ENCODE measurements around the gene DARS2.
A peak's percentile ranks its signal among the peaks of the same experiment; 100 is the strongest.
"Not testable (repeated sequence)": the region's sequence is repeated elsewhere in the genome, so short reads cannot be mapped to it uniquely, and the experiment has no call there.

Gene DARS2

GRCh38 chr1:173824315-173825081 lies at the start of gene DARS2, which contains the start of gene CENPL:
DARS2 (plus strand) TSS chr1:173824673; CDS start chr1:173825230, 557 bp downstream.
CENPL (minus strand) TSS chr1:173824883; CDS start chr1:173811299, 13,584 bp downstream.
- peak; percentile 91 for DNase-seq (ENCODE audit: low read depth, low spot score)
- peak within 1 kb of the TSS; percentile 91 for H3K27ac ChIP-seq

GRCh38 chr1:173775578-173776226 lies 48.8 kb upstream of the DARS2 start:
- no peak overlapping the region for H3K27ac ChIP-seq
- DNase-seq (ENCODE audit: low read depth, low spot score): no peak

GRCh38 chr1:173779936-173780335 lies 44.5 kb upstream of the DARS2 start:
- no peak overlapping the region for H3K27ac ChIP-seq
- no peak for DNase-seq (ENCODE audit: low read depth, low spot score)

- DNase-seq (ENCODE audit: low read depth, low spot score): no peak
Observed at GRCh38 chr1:173784997-173785396, 39.5 kb upstream of the DARS2 start.

GRCh38 chr1:173789841-173790240 lies 34.6 kb upstream of the DARS2 start:
- no peak for DNase-seq (ENCODE audit: low read depth, low spot score)
- H3K27ac ChIP-seq: no peak overlapping the region

More at GRCh38 chr1:173784997-173785396, 39.5 kb upstream of the DARS2 start:
- no peak overlapping the region for H3K27ac ChIP-seq

DNA sequence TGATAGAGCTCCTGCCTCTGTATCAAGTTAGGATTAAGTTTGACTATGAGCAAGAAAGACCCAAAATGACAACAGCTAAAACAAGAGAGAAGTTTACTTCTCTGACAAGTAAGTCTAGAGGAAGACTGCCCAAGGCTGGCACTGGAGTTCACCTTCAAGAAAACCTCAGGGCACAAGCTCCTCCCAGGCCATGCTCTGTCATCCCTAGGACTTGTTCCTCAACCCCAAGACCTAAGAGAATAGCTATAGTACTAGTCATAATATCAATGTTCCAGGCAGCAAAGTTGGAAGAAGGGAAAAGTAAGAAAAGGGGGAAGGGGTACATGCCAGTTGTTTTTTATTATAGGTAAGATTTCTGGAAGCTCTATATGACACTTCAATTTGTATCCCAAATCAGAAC lies 26.4 kb upstream of the DARS2 start:
- peak; percentile 5 for DNase-seq (ENCODE audit: low read depth, low spot score)

GRCh38 chr1:173799995-173800394 lies 24.5 kb upstream of the DARS2 start:
- not testable (repeated sequence) for DNase-seq (ENCODE audit: low read depth, low spot score); H3K27ac ChIP-seq

More for the DNA sequence above, 26.4 kb upstream of the DARS2 start:
- H3K27ac ChIP-seq: peak overlapping the region; percentile 41

GRCh38 chr1:173802961-173803360 lies 21.5 kb upstream of the DARS2 start:
- no peak overlapping the region for H3K27ac ChIP-seq
- no peak for DNase-seq (ENCODE audit: low read depth, low spot score)

DNA sequence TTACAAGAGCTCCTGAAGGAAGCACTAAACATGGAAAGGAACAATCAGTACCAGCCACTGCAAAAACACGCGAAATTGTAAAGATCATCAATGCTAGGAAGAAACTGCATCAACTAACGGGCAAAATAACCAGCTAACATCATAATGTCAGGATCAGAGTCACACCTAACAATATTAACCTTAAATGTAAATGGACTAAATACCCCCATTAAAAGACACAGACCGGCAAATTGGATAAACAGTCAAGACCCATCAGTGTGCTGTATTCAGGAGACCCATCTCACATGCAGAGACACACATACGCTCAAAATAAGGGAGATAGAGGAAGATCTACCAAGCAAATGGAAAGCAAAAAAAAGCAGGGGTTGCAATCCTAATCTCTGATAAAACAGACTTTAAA lies 10.8 kb upstream of the DARS2 start:
- not testable (repeated sequence) for DNase-seq (ENCODE audit: low read depth, low spot score); H3K27ac ChIP-seq

DNA sequence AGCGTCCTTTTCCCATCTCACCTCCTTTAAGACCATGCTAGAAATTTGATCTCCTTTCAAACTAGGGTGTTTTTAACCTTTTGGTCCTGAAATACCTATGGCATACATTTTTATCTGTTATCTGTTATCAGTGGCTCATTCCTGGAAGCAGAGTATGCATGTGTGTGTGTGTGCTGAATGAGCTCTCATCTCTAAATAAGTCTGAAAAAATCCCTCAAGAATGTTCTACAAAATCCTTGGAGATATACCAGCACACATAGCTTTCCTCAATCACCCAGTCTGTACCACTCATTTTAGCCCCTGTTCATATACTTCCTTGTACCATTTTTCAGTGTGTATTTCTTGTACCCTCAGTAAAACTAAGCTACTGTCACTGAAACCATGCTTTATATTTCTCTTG lies 6.0 kb upstream of the DARS2 start:
- DNase-seq (ENCODE audit: low read depth, low spot score): no peak
- no peak overlapping the region for H3K27ac ChIP-seq

DNA sequence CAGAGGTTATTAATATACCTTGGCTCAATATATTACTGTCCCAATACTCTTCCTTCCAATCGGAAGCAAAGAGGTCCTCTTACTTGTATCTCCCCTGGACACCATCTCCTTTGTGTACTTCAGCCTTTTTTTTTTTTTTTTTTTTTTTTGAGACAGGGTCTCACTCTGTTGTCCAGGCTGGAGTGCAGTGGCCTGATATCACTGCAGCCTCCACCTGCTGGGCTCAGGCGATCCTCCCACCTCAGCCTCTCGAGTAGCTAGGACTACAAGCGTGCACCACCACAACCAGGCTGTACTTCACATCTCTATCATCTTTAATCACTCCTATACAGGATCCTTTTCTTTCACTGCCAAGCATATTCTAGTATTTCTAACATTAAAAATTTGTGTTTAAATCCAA lies 2.8 kb upstream of the DARS2 start:
- DNase-seq (ENCODE audit: low read depth, low spot score): no peak

DNA sequence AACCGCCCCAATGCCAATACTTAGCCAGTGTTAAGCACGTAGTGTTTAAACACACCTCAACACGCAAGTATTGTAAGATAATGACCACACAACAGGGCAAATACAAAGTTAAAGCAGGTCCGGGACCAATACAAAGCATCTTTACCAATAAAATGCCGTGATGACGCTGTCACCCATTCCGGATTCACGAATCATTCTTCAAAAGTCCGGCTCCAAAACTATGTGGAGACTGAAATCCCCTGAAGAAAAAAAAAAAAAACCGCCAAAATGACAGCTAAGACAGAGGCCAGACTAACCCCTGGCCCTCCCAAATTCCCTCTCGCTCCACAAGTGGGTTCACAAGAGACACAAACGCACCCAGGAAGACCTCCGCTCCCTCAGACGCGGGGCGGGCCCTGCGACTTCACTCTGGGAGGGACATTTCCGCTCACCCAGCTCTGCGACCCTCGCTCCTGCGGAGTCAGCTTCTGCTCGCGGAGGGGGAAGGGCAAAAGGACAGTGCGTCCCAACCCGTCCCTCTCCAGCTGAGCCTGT lies 625 bp upstream of the DARS2 start:
- no peak for DNase-seq (ENCODE audit: low read depth, low spot score)
- H3K27ac ChIP-seq: peak overlapping the region; percentile 91

More for the DNA sequence above, 2.8 kb upstream of the DARS2 start:
- H3K27ac ChIP-seq: no peak overlapping the region

GRCh38 chr1:173827611-173828010 lies 3.1 kb downstream of the DARS2 start:
- H3K27ac ChIP-seq: no peak overlapping the region
- DNase-seq (ENCODE audit: low read depth, low spot score): no peak

- DNase-seq (ENCODE audit: low read depth, low spot score): no peak
- H3K27ac ChIP-seq: no peak overlapping the region
Observed at GRCh38 chr1:173832748-173833147, 8.3 kb downstream of the DARS2 start.

DNA sequence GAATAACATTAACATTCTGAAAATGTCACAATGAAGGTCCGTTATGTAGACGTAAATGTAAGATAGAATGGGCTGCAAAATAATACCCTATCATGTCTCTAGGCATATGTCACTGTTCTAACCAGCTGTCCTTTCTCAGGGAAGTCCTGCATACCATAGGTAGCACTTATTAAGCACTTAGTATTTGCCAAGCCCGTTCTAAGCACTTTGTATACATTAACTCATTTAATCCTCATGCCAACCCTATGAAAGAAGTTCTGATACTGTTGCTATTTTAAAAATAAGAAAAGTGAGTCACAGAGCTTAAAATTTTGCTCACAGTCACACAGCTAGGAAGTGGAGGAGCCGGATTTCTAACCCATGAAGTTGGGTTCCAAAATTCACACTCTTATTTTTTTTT lies 27.6 kb downstream of the DARS2 start:
- H3K27ac ChIP-seq: peak overlapping the region; percentile 63
- no peak for DNase-seq (ENCODE audit: low read depth, low spot score)

- peak overlapping the region; percentile 63 for H3K27ac ChIP-seq
Observed at GRCh38 chr1:173853074-173853473, 28.6 kb downstream of the DARS2 start.

DNA sequence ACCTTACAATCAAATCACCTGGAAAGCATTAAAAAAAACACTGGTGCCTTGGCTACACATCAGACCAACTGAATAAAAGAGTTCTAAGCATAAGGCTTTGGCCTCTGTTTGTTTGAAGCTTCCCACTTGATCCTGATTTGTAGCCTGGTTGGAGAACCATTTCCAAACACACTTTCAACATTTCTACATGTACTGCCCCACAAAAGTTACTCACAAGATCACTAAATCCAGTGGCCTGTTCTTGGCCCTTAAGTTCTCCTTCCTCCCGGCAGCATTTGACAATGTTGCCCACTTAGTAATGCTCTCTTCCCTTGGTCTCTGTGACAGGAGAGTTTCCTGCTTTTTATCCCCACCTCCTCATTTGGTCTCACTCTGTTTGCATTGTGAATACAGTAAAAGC lies 31.5 kb downstream of the DARS2 start:
- no peak for DNase-seq (ENCODE audit: low read depth, low spot score)
- no peak overlapping the region for H3K27ac ChIP-seq

More at GRCh38 chr1:173853074-173853473, 28.6 kb downstream of the DARS2 start:
- DNase-seq (ENCODE audit: low read depth, low spot score): no peak

DNA sequence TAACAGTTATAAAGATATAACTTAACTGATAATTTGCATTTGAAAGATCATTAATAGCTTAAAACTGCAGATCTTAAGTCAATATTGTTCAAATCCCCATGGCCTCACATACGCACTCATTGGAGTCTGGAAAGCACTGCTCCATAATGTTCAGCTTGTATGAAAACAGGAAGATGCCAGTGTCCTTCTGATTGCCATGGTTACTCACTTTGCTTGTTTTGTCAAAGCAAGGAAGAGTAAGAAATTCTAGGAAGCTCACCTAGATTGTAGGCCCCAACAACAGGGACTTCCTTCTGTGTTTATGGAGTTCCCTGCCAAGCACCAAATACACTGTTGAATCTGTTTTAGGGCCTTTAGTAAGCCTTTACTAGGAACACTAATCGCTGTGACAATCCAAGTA lies 32.4 kb downstream of the DARS2 start:
- no peak overlapping the region for H3K27ac ChIP-seq
- DNase-seq (ENCODE audit: low read depth, low spot score): no peak

GRCh38 chr1:173857363-173857917 lies 33.0 kb downstream of the DARS2 start:
- no peak overlapping the region for H3K27ac ChIP-seq
- DNase-seq (ENCODE audit: low read depth, low spot score): no peak

DNA sequence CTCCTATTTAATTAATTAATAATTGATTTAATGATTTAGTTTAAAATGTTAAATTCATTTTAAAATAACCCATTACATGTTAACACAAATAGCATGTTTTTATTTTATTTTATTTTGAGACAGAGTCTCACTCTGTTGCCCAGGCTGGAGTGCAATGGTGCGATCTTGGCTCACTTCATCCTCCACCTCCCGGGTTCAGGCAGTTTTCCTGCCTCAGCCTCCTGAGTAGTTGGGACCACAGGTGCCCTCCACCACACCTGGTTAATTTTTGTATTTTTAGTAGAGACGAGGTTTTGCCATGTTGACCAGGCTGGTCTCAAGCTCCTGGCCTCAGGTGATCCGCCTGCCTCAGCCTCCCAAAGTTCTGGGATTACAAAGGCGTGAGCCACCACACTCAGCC lies 35.1 kb downstream of the DARS2 start:
- not testable (repeated sequence) for DNase-seq (ENCODE audit: low read depth, low spot score); H3K27ac ChIP-seq

DNA sequence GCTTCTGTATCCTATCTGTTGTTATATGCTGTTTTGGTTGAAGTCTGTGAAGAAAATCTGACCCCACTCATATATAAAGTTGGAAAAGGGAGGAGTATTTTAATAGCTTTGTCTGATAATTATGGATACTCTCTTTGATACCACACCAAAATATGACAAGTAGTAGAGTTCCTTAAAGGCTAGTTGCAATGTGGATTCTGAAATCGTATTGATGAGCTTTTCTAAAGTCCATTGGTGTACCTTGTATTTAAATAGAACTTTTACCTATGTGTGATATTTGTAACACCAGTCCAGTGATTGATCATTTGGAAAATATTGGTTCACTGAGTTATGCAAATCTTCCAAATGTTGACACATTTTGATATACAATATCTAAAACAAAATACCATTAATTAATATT lies 35.6 kb downstream of the DARS2 start:
- no peak for DNase-seq (ENCODE audit: low read depth, low spot score)
- H3K27ac ChIP-seq: peak overlapping the region; percentile 95
